Measurements from ENCODE around the gene MAML2.

Gene MAML2

DNA sequence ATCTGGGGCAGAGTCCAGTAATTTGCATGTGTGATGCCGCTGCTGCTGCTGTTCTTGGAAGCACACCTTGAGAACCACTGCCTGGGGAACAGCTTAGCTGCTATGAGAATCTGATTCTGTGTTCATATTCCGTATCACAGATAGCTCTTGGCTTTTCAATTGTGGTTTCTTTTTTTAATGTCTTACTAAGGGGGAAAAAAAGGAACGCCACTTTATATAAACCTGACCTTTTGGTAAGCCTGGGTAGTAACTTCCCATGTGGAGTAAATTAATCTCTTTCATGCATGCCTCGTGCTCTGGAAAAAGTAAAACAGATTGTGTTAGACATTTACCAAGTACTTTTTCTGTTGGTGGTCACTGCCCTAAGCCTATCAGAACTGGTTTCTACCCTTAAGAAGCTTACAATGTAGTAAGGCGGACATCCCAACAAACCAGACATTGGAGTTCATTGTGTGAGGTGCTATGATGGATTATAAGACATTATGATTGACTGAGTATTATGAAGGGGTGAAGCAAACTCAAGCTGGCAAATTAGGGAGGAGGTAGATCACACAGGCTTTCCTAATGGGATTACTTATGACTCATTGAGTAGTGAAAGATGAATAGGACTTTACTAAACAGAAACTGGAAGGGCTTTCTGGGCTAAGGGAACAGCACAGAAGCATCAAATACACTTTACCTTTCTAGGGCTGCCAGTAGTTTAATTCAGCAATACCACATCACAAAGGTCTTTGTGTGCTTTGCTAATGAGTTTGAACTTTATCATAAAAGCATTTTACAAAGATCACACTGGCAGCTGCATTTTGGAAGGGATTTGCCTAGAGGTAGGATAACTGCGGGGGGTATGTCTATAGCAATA lies 64.7 kb downstream of the MAML2 start:
- H3K4me3 ChIP-seq: no peak overlapping the region
- H3K27ac ChIP-seq: no peak overlapping the region
- DNase-seq (ENCODE audit: low spot score): no peak
- TF ChIP-seq, protein P1, sequence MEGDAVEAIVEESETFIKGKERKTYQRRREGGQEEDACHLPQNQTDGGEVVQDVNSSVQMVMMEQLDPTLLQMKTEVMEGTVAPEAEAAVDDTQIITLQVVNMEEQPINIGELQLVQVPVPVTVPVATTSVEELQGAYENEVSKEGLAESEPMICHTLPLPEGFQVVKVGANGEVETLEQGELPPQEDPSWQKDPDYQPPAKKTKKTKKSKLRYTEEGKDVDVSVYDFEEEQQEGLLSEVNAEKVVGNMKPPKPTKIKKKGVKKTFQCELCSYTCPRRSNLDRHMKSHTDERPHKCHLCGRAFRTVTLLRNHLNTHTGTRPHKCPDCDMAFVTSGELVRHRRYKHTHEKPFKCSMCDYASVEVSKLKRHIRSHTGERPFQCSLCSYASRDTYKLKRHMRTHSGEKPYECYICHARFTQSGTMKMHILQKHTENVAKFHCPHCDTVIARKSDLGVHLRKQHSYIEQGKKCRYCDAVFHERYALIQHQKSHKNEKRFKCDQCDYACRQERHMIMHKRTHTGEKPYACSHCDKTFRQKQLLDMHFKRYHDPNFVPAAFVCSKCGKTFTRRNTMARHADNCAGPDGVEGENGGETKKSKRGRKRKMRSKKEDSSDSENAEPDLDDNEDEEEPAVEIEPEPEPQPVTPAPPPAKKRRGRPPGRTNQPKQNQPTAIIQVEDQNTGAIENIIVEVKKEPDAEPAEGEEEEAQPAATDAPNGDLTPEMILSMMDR (IDR thresholded peaks at IDR 0.05): no peak

DNA sequence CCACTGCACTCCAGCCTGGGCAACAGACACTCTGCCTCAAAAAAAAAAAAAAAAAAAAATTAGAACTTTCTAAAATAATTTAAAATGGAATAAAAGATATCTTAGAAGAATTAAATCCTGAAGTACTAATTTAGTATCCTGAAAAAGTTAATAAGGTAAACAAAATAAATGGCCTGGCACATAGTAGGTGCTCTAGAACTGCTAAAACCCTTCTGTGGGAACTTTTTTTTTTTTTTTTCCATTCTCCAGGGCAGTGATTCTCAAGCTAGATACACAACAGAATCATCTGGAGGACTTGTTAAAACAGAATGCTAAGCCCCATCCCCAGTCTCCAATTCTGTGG lies 65.3 kb downstream of the MAML2 start:
- no peak overlapping the region for H3K27ac ChIP-seq
- TF ChIP-seq, protein P1 (IDR thresholded peaks at IDR 0.05): no peak
- no peak overlapping the region for H3K4me3 ChIP-seq
- no peak for DNase-seq (ENCODE audit: low spot score)

DNA sequence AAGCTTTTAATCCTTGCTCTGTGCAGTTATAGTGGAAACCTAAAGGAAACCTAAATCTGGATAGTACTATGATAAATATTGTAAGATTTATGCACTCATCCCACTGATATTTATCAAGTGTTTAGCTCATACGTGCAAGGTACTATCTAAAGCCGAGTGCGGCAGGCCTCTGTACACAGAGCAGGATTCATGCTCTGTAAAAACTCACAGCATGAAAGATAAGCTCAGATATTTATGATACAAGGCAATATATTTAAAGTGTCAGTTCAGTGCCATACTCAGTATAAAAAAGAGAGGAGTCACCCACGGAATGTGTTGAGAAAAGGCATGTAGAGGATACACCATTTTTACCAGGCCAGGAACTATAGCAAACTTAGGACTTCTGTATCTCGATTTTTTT lies 66.2 kb downstream of the MAML2 start:
- DNase-seq (ENCODE audit: low spot score): no peak
- TF ChIP-seq, protein P1 (IDR thresholded peaks at IDR 0.05): no peak
- Histone ChIP-seq H3K4me3 (no peak overlapping the region), H3K27ac (no peak overlapping the region)

DNA sequence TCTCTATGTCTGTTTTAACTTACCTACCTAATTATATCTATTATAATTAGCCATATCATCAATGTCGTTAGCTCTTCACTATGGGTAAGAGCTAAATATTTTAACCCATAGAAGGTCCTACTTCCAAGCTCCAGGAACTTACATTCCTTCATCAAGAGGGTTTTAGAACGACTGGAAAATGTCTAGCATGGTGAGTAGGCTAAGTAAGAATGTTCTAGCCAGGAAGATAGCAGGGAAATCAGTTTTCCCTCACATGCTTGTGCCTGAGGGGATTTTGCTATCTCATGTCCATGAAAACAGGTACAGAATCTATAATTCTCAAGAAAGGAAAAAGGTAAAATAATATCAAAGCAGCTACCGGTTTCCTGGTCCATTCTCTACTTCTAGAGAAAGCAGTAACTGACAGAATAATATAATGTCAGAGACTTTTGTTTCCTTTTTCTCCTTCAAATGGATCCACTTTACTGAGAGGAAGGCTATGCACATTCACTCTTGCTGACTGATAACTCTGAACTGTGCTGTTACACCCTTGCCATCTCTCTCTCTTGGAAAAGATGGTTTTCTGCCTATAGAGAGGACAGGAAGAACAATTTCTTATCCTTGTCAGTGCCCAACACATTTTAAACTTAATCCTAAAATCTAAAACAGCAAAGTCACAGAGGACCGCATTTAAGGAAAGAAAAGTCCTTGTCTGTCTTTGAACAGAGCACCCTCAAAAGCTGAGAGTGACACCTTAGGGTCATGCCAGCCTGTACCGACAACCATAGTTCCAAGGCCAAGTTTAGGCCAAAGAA lies 67.0 kb downstream of the MAML2 start:
- DNase-seq (ENCODE audit: low spot score): no peak
- Histone ChIP-seq H3K4me3 (no peak overlapping the region), H3K27ac (no peak overlapping the region)
- TF ChIP-seq, protein P1 (IDR thresholded peaks at IDR 0.05): no peak

DNA sequence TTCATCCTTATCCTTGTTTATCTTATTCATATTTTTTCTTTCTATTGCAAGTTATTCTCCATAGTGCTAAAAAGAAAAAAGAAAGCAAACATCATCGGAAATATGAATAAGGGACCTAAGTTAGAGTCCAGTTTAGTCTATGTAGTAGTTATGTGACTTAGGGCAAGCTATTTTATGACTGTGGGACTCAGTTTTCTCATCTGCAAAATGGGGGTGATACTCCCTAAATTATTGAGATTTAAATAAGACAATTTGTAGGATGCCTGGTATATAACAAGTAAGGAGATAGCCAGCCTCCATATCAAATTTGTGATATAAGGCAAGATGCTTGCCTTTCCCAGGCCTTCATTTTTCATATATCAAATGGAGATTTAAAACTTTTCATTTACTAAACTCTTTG lies 69.5 kb downstream of the MAML2 start:
- H3K27ac ChIP-seq: no peak overlapping the region
- H3K4me3 ChIP-seq: no peak overlapping the region
- TF ChIP-seq, protein P1 (IDR thresholded peaks at IDR 0.05): no peak
- DNase-seq (ENCODE audit: low spot score): no peak

DNA sequence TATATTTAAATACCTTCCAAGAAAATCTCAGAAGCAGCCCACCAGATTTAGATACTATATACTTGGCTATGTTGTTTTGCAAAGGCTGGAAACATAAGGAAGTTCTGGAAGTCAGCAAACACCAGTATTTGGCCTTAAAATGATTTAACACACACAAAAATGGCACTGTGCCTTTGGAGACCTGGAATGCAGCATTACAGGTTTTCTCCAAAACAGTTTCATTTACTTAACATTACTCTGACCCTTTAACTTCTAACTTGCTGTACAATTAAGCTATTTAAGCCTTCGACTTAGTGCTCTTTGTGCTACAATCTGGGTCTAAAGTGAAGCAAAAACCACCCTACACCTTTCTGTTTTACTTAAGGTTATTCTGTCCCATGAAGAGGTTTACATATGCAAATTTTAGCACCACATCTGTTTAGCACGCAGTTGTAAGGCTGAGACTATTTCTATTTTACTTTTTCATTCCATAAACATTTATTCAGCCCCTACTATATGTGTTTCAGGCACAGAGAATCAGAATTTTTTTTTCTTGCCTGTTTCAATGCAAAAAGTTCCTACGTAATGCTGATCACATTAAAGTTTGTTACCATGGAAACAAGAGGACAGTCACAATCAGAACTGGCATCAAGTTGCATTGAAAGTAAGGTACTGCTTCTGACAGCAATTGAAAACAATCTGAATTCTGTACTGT lies 70.3 kb downstream of the MAML2 start:
- no peak for DNase-seq (ENCODE audit: low spot score)
- Histone ChIP-seq H3K4me3 (no peak overlapping the region), H3K27ac (no peak overlapping the region)
- TF ChIP-seq, protein P1 (IDR thresholded peaks at IDR 0.05): no peak

Data from coronary artery (tissue), 2 donors.